Osteoblast (primary cell): ENCODE results near the gene FBL. TPM values are rescaled to one million over a fixed set of nuclear protein-coding genes. Genes with fewer than 3 reads are reported as not detected.
A peak's percentile ranks its signal among the peaks of the same experiment; 100 is the strongest.

Experiments
- DNase-seq: peaks from one replicate; pipeline ENCODE4 v3.0.0; 2011; ENCODE audit warnings: low spot score, mixed read lengths; ENCODE audit not compliant: insufficient read length; ENCODE audit errors: missing footprints
- H2AFZ ChIP-seq: 2 replicates; pipeline ENCODE4 v1.6.0; 2011; ENCODE audit warnings: mild to moderate bottlenecking, low read length
- H3K27ac ChIP-seq: 2 replicates; pipeline ENCODE4 v1.5.1; 2011; ENCODE audit warnings: mild to moderate bottlenecking, low read depth, low read length, moderate library complexity
- H3K27me3 ChIP-seq: 2 replicates; pipeline ENCODE4 v1.6.0; 2012; ENCODE audit warnings: mild to moderate bottlenecking, control low read depth, inconsistent platforms, low read length, moderate library complexity; ENCODE audit not compliant: insufficient read depth
- H3K36me3 ChIP-seq: 2 replicates; pipeline ENCODE4 v1.5.1; 2011; ENCODE audit warnings: mild to moderate bottlenecking, low read length, control low read depth, moderate library complexity; ENCODE audit not compliant: insufficient read depth
- H3K4me1 ChIP-seq: 2 replicates; pipeline ENCODE4 v1.5.1; 2011; ENCODE audit warnings: mild to moderate bottlenecking, low read length, control low read depth, moderate library complexity; ENCODE audit not compliant: insufficient read depth
- H3K4me2 ChIP-seq: 2 replicates; pipeline ENCODE4 v1.6.0; 2011; ENCODE audit warnings: mild to moderate bottlenecking, low read length; ENCODE audit not compliant: insufficient read depth
- H3K4me3 ChIP-seq: fragments of 200-600 bp; sonication (generic); 3 replicates; pipeline ENCODE4 v1.5.1; 2012; ENCODE audit warnings: mild to moderate bottlenecking, low read length, inconsistent platforms; ENCODE audit not compliant: insufficient read depth
- H3K79me2 ChIP-seq: 2 replicates; pipeline ENCODE4 v1.6.0; 2012; ENCODE audit warnings: mild to moderate bottlenecking, low read length, control low read depth, inconsistent platforms; ENCODE audit not compliant: insufficient read depth
- H3K9me3 ChIP-seq: 2 replicates; pipeline ENCODE4 v1.5.1; 2011; ENCODE audit warnings: low read depth, low read length, control low read depth
- H4K20me1 ChIP-seq: 2 replicates; pipeline ENCODE4 v1.6.0; 2012; ENCODE audit warnings: mild to moderate bottlenecking, low read length, control low read depth; ENCODE audit not compliant: insufficient read depth
- total RNA-seq: library from RNA; depleted of rRNA; stranded (reverse); fragments of >200 nt; gene quantifications from 2 replicates; pipeline ENCODE4 v1.2.3, GENCODE V29; 2012
- TF ChIP-seq, protein P1 (sequence below): IDR thresholded peaks from 2 replicates; pipeline ENCODE4 v1.5.1; 2011; ENCODE audit warnings: mild to moderate bottlenecking, low read depth, low read length, moderate library complexity; ENCODE audit errors: extremely low read depth

The FBL gene
- total RNA-seq, 1 donor: 87.2 TPM

DNA sequence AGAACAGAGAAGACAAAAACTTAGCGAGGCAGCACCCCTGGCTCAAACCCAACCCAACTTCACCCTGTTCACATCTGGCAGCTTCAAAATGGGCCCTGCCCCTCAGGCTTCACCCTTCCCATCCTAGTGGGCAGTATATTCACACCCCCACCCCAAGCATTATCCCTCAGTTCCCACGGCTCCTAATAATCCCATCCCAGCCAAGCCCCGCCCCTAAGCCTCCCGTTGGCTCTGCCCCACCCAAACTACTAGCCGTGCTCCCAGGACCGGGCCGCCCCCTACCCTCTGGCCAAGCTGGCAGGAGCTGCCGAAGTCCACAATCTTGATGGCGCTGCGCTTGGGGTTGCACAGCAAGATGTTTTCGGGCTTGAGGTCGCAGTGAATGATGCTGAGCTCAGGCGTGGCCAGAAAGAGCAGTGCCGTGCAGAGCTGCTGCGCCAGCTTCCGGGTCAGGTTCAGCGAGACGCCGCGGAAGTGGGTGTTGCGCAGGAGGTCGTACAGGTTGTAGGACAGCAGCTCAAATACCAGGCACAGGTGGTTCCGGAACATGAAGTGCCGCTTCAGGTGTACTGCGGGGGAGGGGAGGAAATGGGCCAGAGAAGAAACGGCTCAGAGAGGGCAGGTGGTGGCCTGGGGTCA lies 18.0 kb downstream of the FBL start:
- peaks cover 22% of the 10 kb centered on the region for H4K20me1 ChIP-seq
- no peak overlapping the region for H3K4me2 ChIP-seq
- TF ChIP-seq, protein P1, sequence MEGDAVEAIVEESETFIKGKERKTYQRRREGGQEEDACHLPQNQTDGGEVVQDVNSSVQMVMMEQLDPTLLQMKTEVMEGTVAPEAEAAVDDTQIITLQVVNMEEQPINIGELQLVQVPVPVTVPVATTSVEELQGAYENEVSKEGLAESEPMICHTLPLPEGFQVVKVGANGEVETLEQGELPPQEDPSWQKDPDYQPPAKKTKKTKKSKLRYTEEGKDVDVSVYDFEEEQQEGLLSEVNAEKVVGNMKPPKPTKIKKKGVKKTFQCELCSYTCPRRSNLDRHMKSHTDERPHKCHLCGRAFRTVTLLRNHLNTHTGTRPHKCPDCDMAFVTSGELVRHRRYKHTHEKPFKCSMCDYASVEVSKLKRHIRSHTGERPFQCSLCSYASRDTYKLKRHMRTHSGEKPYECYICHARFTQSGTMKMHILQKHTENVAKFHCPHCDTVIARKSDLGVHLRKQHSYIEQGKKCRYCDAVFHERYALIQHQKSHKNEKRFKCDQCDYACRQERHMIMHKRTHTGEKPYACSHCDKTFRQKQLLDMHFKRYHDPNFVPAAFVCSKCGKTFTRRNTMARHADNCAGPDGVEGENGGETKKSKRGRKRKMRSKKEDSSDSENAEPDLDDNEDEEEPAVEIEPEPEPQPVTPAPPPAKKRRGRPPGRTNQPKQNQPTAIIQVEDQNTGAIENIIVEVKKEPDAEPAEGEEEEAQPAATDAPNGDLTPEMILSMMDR: no peak
- no peak overlapping the region for H3K27ac ChIP-seq
- no peak overlapping the region for H2AFZ ChIP-seq
- peaks cover 19% of the 10 kb centered on the region for H3K4me1 ChIP-seq
- H3K27me3 ChIP-seq: no peaks in the 10 kb centered on the region
- no peaks in the 10 kb centered on the region for H3K9me3 ChIP-seq
- peaks cover 34% of the 10 kb centered on the region for H3K36me3 ChIP-seq
- peak; percentile 54 for DNase-seq
- H3K79me2 ChIP-seq: peaks cover 28% of the 10 kb centered on the region
- no peak overlapping the region for H3K4me3 ChIP-seq

DNA sequence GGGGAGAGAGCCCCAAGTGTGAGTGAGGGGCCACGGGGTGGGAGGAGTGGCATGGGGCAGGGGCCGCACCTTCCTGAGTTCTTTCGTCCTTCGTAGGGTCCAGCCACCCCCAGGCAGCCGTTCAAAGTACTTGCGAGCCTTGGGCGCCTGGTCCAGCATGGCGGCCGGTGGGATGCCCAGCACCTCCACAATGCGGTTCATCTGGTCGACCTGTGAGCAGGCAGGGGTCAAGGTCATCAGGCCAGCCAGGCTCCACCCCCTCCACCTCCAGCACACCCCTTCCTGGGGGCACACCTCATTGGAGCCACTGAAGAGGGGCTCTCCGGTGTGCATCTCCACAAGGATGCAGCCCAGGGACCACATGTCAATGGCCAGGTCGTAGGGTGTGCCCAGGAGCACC lies 19.0 kb downstream of the FBL start:
- DNase-seq: peak; percentile 51
- H3K4me3 ChIP-seq: no peak overlapping the region
- H4K20me1 ChIP-seq: peaks cover 17% of the 10 kb centered on the region
- TF ChIP-seq, protein P1: no peak
- H3K36me3 ChIP-seq: peaks cover 34% of the 10 kb centered on the region
- H2AFZ ChIP-seq: no peak overlapping the region
- no peaks in the 10 kb centered on the region for H3K9me3 ChIP-seq
- peaks cover 24% of the 10 kb centered on the region for H3K79me2 ChIP-seq
- no peak overlapping the region for H3K4me2 ChIP-seq
- H3K4me1 ChIP-seq: peaks cover 10% of the 10 kb centered on the region
- no peaks in the 10 kb centered on the region for H3K27me3 ChIP-seq
- no peak overlapping the region for H3K27ac ChIP-seq

DNA sequence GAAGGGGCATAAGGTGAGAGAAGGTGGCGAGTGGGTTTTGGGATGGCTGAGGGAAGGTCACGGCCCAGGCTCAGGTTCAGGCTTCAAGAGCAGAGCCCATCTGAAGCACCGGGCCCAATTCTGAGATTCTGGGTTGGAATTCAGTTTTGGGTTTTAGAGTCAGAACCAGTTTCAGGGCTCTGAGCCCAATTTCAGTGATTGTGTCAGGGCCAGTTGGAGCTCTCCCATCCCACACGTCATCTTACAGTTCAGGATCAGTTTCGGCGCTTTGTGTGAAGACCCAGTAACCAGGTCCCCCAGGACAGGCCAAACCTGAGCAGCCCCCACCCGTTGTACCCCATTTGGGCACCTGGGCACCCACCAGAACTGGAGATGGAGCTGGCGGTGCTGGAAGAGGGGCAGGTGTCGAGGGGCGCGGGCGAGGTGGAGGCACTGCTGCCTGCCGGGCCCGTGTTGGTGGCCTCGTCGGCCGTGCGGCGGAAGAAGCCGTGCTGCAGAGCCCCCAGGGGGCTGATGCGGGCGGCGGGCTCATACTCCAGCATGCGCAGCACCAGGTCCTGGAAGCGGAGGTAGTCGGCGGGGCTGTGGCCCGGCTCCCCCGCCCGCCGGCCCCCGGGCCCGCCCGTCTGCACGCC lies 19.8 kb downstream of the FBL start:
- Histone ChIP-seq H2AFZ (no peak overlapping the region), H3K27ac (no peak overlapping the region), H3K4me2 (no peak overlapping the region), H4K20me1 (peaks cover 10% of the 10 kb centered on the region), H3K27me3 (no peaks in the 10 kb centered on the region), H3K36me3 (peaks cover 33% of the 10 kb centered on the region), H3K79me2 (peaks cover 16% of the 10 kb centered on the region), H3K4me3 (no peak overlapping the region), H3K4me1 (peaks cover 7% of the 10 kb centered on the region), H3K9me3 (no peaks in the 10 kb centered on the region)
- DNase-seq: peak; percentile 46
- TF ChIP-seq, protein P1: no peak

DNA sequence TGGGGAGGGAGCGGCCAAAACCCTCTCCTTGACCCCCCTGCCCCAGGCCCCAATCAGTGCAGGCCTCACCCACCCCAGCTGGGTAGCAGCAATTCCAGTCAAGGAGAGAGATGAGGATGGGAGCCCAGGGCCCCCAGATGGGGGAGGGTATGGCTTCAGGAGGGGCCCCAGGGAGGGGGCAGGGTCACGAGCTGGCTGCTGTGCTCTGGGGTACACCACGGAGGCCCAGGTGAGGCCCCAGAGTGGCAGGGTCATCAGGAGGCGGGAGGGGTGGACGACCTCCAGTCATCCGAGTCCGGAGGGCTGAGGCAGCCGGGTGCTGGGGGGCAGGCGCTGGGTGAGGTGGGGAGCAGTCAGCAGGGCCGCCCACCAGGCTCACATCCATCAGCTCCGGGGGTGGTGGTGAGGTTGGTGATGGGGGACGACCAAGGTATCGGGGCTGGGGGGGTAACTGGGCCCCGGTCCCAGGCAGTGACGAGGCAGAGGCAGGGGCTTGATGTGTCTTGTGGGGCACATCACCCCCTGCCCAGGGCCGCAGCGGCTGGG lies 20.6 kb downstream of the FBL start:
- H3K36me3 ChIP-seq: peaks cover 25% of the 10 kb centered on the region
- no peaks in the 10 kb centered on the region for H3K9me3 ChIP-seq
- DNase-seq: peak; percentile 76
- no peak overlapping the region for H3K4me2 ChIP-seq
- TF ChIP-seq, protein P1: no peak
- H3K27ac ChIP-seq: no peak overlapping the region
- H3K4me3 ChIP-seq: no peak overlapping the region
- no peaks in the 10 kb centered on the region for H3K27me3 ChIP-seq
- H3K4me1 ChIP-seq: peaks cover 7% of the 10 kb centered on the region
- peaks cover 4% of the 10 kb centered on the region for H4K20me1 ChIP-seq
- no peak overlapping the region for H2AFZ ChIP-seq
- H3K79me2 ChIP-seq: peaks cover 13% of the 10 kb centered on the region
